Right renal cortex interstitium (tissue), 3 donors: ENCODE results near the gene NEUROD2. TPM values are rescaled to one million over a fixed set of nuclear protein-coding genes. Genes with fewer than 3 reads are reported as not detected.

Experiments used
- DNase-seq, 3 donors: peaks; one replicate each; pipeline ENCODE4 v3.0.0-alpha.2; 2013; ENCODE audit warnings: low read depth in 3 of 3, low spot score in 2 of 3
- polyA plus RNA-seq, 3 donors: library from polyadenylated mRNA; unstranded; fragments of 120-200 nt; gene quantifications; one replicate each; pipeline ENCODE4 v1.2.1, GENCODE V29; 2013; ENCODE audit not compliant: insufficient read length in 3 of 3

Gene NEUROD2
- polyA plus RNA-seq, 3 donors = 0.04 TPM; not detected in 2

DNA sequence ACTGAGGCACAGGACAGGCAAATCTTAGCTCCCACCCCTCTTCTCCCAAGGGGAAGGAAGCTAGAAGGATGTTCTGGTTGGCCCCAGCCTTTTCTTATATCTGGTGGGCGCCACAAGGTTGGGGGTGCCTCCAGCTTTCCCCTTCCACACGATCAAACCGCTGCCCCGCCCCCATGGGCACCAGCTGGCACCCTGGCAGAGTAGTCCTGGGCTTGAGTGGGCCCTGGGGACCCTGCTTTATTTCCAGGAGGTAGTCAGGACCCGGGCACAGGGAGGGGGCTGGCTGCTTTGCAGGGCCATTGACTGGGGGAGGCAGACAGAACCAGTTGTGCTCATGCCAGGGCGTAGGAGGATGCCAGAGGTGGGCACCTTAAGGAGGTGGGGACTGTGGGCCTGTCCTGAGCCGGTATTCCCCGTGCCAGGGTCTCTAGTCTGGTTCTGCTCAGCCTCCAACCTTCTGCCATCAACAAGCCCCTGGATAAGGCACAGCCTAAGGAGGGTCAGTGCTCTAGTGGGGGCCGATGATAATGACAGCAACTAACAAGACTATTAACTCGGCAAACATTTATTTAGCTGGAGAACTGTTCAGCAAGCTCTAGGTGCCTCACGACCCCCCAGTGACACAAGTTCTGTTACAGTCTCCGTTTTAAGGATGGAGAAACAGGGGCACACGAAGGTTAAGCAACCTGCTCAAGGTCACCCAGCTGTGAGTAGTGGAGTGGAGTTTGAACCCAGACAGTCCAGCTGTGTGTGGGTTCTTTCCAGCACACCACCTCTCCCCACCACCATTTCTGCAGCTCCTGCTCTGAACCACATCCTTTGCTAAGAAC is 11.5 kb upstream of the NEUROD2 start:
- DNase-seq = no peak

DNA sequence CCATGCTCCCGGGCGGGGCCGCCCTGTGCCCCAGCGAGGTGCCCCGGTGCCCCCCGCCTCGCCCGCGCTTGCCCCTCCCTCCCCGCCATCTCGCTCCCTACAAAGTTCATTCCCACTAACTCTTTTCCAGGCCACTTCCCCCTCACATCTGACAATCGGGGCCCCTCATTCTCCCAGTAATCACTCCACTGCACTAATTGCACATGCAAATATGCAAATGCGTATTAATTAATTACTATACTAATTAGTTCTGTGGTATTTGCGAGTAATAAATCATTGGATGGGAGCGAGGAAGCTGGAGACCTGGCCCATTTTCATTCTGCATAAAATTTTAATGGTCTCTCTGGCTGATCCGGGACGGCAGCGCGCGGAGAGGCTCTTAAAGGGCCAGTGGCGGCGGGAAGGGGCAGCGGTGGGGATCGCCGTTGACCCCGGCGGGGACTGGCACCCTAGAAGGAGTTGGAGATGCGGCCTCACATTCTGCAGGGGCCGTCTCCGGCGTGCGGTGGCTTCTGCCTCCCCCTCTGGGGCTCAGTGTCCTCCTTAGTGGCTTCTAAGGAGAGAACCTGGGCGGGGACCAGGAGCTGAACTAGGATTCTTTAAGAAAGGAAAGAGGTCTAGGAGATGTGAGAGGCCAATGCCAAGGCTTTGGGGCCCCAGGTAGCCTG is 10.7 kb upstream of the NEUROD2 start:
- no peak for DNase-seq

DNA sequence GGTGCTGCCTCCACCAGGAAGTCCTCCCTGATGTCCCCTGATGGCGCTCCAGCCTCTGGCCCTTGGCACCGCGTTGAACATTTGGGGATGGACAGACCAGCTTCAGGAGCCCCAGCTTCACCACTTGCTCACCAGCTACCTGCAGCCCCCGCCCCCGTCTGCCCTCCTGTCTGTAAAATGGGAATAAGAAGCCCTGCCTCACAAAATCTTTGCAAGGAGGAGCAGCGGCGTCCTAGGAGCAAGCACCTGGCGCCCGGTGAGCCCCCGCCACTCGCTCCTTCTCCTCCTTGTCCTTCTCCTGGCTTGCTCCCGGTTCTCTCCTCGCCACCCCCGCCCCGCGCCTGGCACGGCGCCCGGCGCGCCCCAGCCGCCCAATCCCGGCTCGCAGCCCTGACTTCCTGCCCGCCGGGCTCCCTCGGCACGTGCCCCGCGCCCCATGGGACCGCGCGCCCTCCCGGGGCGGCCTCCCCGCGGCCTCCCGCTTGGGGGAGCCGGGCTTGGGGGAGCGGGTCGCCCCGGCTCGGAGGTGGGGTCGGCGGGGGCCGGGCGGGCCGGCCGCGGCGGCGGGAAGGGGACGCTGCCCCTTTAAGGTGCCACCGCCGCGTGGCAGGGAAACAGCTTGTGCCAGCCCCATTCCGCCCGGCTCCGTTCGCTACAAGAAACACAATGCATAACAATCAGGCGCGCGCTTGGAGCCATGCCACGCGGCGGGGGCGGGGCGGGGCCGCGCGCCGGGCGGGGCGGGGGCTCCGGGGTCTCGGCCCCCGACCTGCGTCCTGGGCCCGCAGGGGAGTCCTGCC is 9.9 kb upstream of the NEUROD2 start:
- DNase-seq = no peak

DNA sequence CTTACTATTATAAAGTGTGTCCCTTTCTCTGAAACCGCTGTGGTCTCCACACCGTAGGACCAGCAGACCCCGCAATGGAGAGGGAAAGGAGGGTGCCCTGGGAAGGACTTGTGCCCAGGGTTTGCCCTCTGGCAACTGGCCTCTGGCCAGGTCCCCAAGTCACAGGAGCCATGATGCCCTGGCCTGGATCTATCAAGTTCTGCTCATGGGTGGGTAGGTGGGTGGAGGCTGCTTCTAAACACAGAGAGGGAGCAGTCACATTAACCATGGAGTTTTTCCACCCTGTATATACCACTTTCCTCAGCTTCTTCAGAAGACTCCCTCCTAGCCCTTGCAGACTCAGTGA is 9.4 kb upstream of the NEUROD2 start:
- DNase-seq = no peak

DNA sequence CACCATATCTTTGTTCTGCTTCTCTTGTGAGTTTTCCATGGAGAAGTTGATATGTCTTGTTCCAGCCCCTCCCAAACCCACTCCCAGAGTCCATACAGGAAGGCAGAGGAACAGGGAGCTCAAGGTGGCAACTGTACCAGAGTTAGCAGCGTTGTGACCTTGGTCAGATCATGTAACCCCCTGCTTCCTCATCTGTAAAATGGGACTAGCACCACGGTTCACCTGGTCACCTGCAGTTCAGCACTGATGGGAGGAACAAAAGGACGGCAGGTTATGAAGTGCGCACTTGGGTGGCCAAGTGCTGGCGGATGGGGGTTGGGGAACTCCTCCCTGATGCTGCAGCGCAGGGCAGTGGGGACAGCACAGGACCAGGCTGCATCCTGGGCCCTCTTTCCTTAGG is 7.7 kb upstream of the NEUROD2 start:
- no peak for DNase-seq

DNA sequence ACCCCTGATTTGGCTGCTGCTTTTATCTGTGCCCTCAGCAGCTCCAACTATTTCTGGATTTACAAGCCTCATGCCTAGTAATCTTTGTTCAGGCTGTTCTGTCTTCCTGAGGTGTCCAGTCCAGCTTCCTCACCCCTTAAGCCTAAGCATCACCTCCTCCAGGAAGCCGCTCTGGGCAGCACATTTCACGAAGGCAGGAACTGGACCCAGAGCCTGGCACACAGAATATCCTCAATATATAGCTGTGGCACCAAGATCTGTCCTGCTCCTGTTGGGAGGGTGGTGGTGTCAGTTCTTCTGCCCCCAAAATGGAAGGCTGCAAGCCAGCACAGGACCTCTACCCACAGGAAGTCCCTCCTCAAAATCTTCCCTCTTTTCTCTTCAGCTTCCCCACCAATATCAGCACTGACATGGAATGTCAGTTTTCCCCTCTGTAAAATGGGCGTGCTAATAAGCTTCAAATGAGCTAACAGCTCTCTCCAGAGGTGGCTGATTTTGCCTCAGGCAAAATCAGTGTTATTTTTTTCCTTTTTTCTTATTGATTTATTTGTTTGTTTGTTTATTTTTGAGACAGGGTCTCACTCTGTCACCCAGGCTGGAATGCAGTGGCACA is 6.9 kb upstream of the NEUROD2 start:
- DNase-seq = no peak

DNA sequence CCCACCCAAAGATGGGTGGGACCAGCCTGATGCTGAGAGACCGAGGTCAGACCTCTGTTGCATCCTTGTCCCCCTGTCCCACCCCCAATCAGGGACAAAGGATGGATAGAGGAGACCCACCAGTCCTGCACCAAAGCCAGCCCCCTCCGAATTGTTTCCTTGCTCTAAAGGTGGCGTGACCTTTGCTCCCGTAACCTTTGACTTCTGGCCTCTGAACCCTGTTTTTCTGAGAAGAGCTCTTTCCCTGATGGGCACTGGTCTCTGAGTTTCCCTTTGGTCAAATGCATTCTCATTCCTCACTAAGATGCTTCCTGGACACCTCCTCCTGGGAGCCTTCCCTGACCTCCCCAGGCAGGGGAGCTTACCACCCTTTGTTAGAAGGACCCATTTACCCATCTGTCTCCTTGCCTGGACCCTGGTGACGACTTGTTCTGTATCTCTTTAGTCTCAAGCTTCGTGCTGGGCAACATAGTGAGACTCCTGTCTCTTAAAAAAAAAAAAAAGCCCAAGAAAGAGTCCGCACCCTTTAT is 5.3 kb upstream of the NEUROD2 start:
- DNase-seq = no peak

DNA sequence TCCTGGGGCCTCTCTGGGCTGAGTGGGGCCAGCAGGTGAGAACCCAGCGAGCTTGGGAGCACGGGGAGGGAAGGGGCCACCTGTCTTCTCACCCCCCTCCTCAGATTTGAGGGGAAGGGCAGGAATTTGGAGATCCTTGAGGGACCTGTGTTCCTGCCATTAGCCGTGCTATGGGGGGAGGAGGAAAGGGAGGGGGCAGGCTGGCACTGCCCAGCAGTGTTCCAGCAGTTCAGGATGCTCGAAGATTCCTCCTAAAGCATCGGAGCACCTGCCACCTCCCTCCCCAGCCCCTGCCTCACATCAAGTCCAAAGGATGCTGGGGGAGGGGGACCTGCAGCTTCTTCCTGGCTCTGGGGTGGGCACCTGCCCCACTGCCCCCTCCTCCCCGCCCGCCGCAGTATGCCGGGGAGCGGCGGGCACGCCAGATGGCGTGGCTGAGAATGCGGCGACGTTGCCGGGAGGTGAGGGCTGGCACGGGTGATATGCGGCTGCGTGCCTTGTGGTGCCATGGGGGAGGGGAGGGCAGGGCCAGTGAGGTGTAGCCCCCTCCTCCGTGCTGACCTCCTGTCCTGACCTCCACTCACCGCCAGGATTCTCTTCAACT is 4.7 kb upstream of the NEUROD2 start:
- DNase-seq = no peak

DNA sequence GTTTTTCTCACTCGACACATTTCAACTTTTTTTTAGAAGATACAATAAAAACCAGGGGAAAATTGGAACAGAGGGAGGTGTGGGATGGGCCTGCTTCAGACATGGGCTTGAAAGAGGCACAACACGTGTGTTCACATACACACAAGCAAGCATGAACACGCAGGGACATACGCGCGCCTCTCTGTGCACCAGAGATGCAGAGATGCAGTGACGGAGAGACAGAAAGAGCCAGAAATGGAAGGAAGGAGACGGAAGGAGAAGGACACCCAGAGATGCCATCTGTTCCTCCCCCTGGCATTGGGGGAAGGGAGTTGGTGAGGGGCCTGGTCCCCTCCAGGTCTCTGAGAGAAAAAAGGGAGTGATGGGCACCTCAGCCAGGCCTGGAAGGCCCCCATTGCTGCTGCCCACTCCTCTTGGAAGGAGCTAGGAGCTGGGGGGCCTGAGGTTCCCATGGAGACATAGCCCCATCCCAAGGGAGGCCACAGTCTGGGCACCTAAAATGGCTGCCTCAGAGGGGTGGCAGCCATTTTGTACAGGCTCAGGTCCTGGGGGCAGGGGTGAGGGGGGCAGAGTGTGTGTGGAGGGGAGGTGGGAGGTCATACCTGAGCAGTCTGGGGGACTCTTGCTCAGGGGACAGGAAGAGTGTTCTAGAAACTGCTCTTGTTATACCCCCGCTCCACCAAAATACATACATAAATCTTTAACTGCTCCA is 3.8 kb upstream of the NEUROD2 start:
- DNase-seq = no peak

DNA sequence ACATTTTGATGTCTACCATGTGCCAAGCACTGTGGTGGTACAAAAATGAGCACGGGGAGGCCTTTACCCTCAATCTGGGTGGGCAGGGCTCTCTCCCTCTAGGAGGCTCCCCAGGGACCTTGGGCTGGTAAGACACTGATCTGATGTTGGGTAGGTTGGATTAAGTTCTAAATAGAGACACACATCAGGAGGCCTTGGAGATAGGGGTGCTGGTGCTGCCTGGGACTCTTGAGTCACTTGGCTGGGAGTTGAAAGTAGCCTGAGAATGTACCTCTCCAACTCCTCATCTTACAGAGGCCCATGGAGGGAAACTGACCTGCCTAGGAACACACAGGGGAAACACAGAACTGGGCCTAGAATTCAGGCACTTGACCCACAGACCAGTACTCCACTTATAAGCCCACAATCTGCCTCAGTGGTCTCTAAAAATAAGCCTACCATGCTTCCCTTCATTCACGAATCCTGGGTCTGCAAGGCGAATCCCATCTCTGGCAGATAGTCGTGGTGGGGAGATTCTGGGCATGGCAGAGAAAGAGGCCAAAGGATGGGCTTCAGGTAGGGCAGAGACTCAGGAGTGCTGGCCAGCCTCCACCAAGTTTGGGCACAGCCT is 1.8 kb upstream of the NEUROD2 start:
- no peak for DNase-seq

DNA sequence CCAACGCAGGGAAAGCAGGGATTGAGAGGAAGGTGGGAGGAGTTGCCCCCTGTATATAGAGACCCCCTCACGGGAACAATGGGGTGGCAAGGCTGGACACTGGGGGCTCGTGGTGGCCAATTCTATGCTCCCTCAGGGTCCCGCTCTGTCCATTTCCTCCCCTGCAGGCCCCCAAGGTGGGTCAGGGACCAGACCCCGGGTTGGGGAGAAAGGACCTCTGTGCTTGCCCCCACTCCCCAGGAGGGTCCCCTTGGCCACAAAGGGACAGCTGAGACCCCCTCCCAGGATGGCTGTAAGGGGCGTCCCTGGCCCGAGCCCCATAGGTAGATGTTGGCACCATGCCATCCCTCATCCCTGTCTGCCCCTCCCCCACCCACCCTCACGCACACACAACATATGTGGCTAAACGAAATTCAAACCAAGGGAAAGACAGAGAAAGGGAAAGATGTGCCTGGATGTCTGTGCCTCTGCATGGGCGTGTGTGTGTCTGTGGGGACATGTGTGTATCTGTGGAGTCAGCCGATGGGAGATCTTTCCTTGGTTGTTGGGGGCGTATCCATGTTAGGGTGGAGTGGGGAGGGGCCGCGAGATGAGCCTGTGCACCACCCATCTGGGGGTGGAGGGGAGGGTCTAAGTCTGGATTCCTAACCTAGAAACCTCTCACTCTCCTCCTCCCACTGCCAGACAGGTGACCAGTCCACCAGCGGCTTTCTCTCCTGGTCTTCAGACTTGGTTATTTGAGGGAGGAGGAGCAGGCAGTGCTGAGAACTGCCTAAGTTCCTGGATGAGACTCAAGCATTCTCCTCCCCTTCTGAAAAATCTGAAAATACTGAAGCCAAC is 642 bp upstream of the NEUROD2 start:
- no peak for DNase-seq

DNA sequence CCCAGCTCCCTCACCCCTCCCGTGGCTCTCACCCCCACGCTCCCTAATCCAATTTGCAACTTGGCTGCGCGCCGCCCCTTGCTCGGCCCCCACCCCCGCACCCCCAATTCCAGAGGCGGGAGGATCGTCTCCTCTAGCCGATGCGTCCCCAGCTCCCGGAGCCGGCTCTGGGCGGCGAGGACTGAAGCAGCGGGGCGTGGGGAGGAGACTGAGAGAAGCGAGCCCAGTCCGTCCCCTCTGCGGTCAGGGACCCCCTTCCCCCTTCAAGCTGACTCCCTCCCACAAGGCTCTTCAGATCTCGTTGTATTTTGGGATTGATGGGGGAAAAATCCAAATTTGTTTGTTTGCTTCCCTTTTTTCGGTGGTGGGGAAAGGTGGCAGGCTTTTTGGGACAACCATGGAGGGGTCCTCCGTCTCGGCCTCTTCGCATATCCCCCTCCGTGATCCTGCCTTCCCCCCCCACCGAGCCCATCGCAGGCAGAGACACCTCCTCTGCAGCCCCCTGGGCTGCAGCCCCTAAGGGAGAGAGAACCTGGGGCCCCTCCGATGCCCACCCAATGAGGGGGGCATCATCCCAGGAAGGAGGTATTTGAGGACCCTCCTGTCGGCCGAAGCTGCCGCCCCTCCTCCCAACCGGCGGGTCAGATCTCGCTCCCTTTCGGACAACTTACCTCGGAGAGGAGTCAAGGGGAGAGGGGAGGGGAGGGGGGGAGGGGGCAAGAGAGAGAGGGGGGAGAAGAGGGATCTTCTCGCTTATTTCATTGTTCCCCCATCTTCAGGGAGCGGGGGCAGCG is 466 bp downstream of the NEUROD2 start:
- no peak for DNase-seq

DNA sequence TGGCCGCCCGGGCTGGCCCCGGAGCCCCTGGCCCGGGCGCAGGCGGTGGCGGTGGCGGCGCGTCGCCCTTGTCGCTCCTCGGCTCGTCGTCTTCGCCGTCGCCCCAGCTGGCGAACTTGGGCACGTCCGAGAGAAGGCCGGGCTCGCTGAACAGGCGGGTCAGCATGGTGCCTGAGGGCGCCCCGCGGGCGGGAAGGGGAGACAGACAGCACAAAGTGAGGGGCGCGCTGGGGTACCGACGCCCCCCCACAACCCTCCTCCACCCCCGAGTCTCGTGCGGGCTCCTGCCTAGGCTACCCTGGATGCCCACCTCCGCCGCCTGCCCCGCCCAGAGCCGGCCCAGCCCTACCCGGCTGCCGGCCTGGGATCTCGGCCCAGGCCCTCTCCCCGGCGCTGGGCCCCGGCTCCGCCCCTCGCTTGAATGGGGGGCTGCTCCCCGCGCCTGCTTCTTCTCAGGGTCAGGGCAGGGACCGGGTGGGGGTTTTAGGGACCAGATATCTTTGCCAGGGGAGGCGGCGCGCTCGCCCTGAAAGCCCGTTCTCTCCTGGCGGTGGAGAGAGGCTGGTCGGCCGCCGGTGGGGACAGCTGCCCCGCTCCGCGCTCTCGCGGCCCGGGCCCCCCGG is 1.2 kb downstream of the NEUROD2 start:
- no peak for DNase-seq

DNA sequence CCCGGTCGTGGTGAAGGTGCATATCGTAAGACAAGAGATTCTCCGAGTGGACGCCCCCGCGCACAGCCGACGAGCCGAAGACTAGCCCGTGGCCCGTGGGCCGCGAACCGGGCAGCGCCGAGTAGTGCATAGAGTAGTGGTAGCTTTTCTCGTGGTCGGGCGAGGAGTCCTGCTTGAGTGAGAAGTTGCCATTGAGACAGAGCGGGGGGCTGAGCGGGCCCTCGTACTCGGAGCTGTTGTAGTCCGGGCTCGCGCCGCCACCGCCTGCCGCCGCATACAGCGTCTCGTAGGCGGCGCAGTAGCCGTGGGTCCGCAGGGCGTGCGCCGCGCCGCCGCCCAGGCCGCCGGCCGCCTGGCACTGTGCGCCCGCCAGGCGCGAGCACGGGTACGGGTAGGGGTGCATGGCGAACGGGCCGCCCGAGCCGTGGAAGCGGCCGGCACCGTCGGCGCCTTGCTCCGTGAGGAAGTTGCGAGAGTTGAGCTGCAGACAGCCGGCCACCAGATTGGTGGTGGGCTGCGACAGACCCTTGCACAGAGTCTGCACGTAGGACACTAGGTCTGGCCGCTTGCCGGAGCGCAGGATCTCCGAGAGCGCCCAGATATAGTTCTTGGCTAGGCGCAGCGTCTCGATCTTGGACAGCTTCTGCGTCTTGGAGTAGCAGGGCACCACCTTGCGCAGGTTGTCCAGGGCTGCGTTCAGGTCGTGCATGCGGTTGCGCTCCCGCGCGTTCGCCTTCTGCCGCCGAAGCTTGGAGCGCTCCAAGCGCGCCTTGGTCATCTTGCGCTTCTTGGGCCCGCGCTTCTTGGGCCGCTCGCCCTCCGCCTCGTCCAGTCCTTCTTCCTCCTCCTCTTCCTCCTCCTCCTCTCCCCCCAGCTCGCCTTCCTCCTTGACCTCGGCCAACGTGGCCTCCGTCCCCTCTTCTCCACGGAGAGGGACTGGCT is 2.0 kb downstream of the NEUROD2 start:
- no peak for DNase-seq

DNA sequence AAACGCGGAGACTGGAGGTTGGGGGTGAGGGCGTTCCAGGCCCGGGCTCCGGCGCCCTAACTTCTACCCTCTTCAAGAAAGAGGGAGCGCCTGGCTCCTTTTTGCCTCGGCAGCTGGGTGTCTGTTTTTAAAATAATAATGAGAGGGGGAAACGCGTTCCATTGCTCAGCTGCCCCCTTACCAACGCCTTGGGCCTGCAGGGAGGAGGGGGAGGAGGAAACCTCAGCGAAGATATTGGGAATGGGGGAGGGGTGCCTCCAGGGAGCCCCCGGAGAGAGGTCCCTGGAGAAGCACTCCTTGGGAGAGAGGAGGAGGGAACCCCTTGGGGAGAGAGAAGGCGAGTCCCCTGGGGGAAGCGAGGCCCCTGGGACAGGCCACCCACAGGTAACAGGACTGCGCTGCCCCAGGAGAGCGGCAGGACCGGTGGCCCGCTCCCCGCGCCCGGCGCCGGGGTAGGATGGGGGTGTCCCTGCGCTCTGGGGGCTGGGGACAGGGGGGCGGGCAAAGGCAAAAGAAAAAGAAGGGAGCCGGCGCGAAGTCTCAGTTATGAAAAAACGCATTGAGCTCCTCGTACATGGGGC is 2.7 kb downstream of the NEUROD2 start:
- DNase-seq = no peak
